ENCODE results near the gene MAL.

DNA sequence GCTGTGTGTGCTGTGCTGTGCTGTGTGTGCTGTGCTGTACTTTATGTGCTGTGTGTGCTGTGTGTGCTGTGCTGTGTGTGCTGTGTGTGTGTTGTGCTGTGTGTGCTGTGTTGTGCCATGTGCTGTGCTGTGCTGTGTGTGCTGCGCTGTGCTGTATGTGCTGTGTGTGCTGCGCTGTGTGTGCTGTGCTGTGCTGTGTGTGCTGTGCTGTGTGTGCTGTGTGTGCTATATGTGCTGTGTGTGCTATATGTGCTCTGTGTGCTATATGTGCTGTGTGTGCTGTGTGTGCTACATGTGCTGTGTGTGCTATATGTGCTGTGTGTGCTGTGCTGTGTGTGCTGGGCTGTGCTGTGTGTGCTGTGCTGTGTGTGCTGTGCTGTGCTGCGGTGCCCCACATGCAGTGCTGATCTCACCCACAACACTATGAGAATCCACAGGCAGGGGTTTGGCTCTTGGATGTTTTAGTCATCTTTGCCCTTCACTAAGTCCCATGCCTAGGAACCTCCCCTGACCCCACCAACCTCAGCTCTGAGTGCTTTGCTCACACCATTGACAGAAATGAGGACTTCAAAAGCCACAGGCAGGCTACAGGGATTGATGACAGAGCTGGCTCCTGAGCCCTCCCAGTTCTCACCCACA, 30.5 kb upstream of the MAL start:
- TF ChIP-seq TAF1 (IDR thresholded peaks at IDR 0.05; ENCODE audit: borderline replicate concordance, insufficient read depth, low read length) (no peak), POLR2AphosphoS5 (IDR thresholded peaks at IDR 0.05; ENCODE audit: low read depth, low read length) (no peak)
